Lung (tissue), 16 donors: ENCODE data around the gene ASPRV1. TPM values are rescaled to one million over a fixed set of nuclear protein-coding genes. Genes with fewer than 3 reads are reported as not detected.

Experiments
- ATAC-seq: fragments of 200-7000 bp; cut with Tn5 transposase; one replicate; pipeline ENCODE4 v1.9.1; 2020; ENCODE audit warnings: moderate number of reproducible peaks; ENCODE audit not compliant: insufficient read depth, low FRiP score
- DNase-seq, 3 donors: peaks; one replicate each; pipeline ENCODE4 v3.0.0-alpha.2; 2013 to 2017
- H3K27ac ChIP-seq, 2 donors: one replicate each; pipeline ENCODE4 v1.5.1; 2013; ENCODE audit warnings: mild to moderate bottlenecking in 2 of 2, moderate library complexity in 2 of 2, control low read depth in 1 of 2, inconsistent platforms in 1 of 2, low read depth in 1 of 2, low read length in 1 of 2
- H3K27me3 ChIP-seq, 3 donors: one replicate each; pipeline ENCODE4 v1.5.1; 2013; ENCODE audit warnings: low read length in 2 of 3; ENCODE audit not compliant: control insufficient read depth in 3 of 3, insufficient read depth in 3 of 3
- H3K36me3 ChIP-seq, 4 donors: one replicate each; pipeline ENCODE4 v1.5.1; 2013; ENCODE audit warnings: low read length in 4 of 4, mild to moderate bottlenecking in 1 of 4, moderate library complexity in 1 of 4; ENCODE audit not compliant: control insufficient read depth in 4 of 4, insufficient read depth in 4 of 4
- H3K4me1 ChIP-seq, 5 donors: one replicate each; pipeline ENCODE4 v1.5.1; 2013; ENCODE audit warnings: low read length in 5 of 5, mild to moderate bottlenecking in 2 of 5, moderate library complexity in 1 of 5; ENCODE audit not compliant: control insufficient read depth in 5 of 5, insufficient read depth in 5 of 5
- H3K4me3 ChIP-seq: one replicate; pipeline ENCODE4 v1.5.1; 2013; ENCODE audit warnings: mild to moderate bottlenecking, control low read depth, moderate library complexity
- H3K9ac ChIP-seq, 2 donors: one replicate each; pipeline ENCODE4 v1.5.1; 2013; ENCODE audit warnings: low read length in 2 of 2, control low read depth in 1 of 2; ENCODE audit not compliant: insufficient read depth in 1 of 2
- H3K9me3 ChIP-seq, 4 donors: one replicate each; pipeline ENCODE4 v1.5.1; 2013; ENCODE audit warnings: low read length in 3 of 4, mild to moderate bottlenecking in 1 of 4, moderate library complexity in 1 of 4; ENCODE audit not compliant: control insufficient read depth in 4 of 4, insufficient read depth in 3 of 4
- WGBS, 2 donors: extraction: QIAGEN DNeasy Blood & Tissue Kit; methylation state at CpG; one replicate each; pipeline ENCODE4 v1.1.7; 2013; 5-methylcytosine and 5-hydroxymethylcytosine counted together
- long read RNA-seq, 5 donors: transcript quantifications; one replicate each; lab custom pipeline, GENCODE V29; 2026
- polyA plus RNA-seq, 2 donors: library from polyadenylated mRNA; stranded (reverse); fragments of 200-250 nt; gene quantifications; one replicate each; pipeline ENCODE4 v1.2.1, GENCODE V29; 2013
- total RNA-seq, 2 donors: library from RNA; depleted of rRNA in 1 of 2; stranded (reverse); fragments of >200 nt in 1 of 2; gene quantifications; one replicate each; pipeline ENCODE4 v1.2.1, GENCODE V29; 2014 to 2021
- TF ChIP-seq, protein P1 (sequence below): IDR thresholded peaks from 2 replicates; pipeline ENCODE4 v1.5.1; 2012; ENCODE audit warnings: mild to moderate bottlenecking; ENCODE audit errors: control extremely low read depth, extremely low read depth
- donor health status: control.
- donor health status: control.
- donor health status: Bipolar disorder and iron deficiency.
- donor health status: healthy.
- donor health status: DM: yes; HTN: yes; CAD: no.

ASPRV1 gene
- total RNA-seq (1 to 10 TPM; 1.4 to 2.9 TPM), polyA plus RNA-seq (1 to 10 TPM in 1 of 2 donors, under 1 TPM in 1; 0.94 to 1.1 TPM)
- long read RNA-seq, donor 1, partial matches to known transcripts = 0 of 3 reads
- long read RNA-seq, donor 1, other reads (novel, unspliced or antisense) = 0 of 3 reads
- long read RNA-seq, donor 2, partial matches to known transcripts = 0 of 1 reads
- long read RNA-seq, donor 2, other reads (novel, unspliced or antisense) = 0 of 1 reads
- long read RNA-seq, donor 3 = 0 reads
- long read RNA-seq, donor 4, partial matches to known transcripts = 0 of 1 reads
- long read RNA-seq, donor 4, other reads (novel, unspliced or antisense) = 0 of 1 reads
- long read RNA-seq, donor 5, transcript ASPRV1-201 (1 exons, 2,177 nt) = major isoform, 6 of 6 reads
- long read RNA-seq, donor 5, partial matches to known transcripts = 0 of 6 reads
- long read RNA-seq, donor 5, other reads (novel, unspliced or antisense) = 0 of 6 reads

DNA sequence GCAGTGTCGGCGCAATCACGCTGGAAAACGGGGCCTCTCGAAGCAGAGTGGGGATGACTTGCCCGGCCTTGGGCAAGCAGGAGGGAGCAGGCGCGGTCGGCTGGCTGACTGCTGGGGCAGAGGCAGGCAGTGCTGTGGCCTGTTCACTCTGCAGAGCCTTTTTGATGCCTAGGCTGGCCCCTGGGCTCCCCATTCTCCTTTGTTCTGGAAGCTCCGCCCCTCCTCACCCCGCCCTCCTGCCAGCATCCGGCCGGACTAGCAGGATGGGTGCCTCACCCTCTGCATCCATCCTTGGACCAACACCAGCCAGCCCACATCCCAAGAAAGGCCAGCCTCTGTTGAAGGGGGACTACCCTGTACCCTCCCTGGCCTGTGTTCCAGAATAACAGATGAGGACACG is at the start of gene ASPRV1:
TSS of gene ASPRV1 (minus strand) at position 136 of the 400 bp plus-strand sequence. CDS start 195 bp downstream, outside the sequence.
- Histone ChIP-seq H3K9ac (no peak within 1 kb of the TSS), H3K27ac (no peak within 1 kb of the TSS), H3K4me3 (no peak within 1 kb of the TSS), H3K9me3 (no peaks in the 10 kb centered on the region), H3K27me3 (no peaks in the 10 kb centered on the region), H3K36me3 (peaks cover 0 to 1% (median 0%) of the 10 kb centered on the region in 4 donors), H3K4me1 (no peaks in the 10 kb centered on the region)
- no peak for ATAC-seq
- TF ChIP-seq, protein P1, sequence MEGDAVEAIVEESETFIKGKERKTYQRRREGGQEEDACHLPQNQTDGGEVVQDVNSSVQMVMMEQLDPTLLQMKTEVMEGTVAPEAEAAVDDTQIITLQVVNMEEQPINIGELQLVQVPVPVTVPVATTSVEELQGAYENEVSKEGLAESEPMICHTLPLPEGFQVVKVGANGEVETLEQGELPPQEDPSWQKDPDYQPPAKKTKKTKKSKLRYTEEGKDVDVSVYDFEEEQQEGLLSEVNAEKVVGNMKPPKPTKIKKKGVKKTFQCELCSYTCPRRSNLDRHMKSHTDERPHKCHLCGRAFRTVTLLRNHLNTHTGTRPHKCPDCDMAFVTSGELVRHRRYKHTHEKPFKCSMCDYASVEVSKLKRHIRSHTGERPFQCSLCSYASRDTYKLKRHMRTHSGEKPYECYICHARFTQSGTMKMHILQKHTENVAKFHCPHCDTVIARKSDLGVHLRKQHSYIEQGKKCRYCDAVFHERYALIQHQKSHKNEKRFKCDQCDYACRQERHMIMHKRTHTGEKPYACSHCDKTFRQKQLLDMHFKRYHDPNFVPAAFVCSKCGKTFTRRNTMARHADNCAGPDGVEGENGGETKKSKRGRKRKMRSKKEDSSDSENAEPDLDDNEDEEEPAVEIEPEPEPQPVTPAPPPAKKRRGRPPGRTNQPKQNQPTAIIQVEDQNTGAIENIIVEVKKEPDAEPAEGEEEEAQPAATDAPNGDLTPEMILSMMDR = no peak
- no peak for DNase-seq
- WGBS, 2 donors = 91 to 93% methylated on average over 14 of the region's 14 CpGs

DNA sequence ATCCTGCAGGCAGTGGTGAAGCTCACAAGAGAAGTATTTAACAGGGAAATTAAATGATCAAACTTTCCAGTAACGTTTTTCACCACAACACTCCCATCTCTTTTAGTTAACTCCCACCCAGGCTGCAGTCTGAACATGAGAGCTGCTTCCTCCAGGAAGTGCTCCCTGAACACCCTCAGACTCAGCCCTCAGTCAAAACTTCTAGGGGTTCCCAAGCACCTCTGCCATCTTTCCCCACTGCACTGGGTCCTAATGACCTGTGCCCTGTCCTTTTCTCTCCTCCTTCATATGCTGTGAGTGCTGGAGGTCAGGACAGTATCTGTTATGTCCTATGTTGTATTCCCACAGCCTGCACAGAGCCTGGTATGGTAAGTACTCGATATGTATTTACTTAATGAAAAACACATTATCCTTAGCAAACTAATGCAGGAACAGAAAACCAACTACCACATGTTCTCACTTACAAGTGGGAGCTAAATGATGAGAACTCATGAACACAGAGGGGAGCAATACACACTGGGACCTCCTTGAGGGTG is 49.2 kb upstream of the ASPRV1 start:
- no peaks in the 10 kb centered on the region for H3K9me3 ChIP-seq
- no peak overlapping the region for H3K27ac ChIP-seq
- H3K9ac ChIP-seq = no peak overlapping the region
- DNase-seq (no peak), ATAC-seq (no peak)
- peaks cover 0 to 2% (median 0%) of the 10 kb centered on the region in 4 donors for H3K36me3 ChIP-seq
- H3K4me3 ChIP-seq = no peak overlapping the region
- TF ChIP-seq, protein P1 = no peak
- H3K4me1 ChIP-seq = peaks cover 0 to 5% (median 0%) of the 10 kb centered on the region in 5 donors
- 41 to 55% methylated on average over 2 of the region's 2 CpGs for WGBS, 2 donors
- H3K27me3 ChIP-seq = no peaks in the 10 kb centered on the region

DNA sequence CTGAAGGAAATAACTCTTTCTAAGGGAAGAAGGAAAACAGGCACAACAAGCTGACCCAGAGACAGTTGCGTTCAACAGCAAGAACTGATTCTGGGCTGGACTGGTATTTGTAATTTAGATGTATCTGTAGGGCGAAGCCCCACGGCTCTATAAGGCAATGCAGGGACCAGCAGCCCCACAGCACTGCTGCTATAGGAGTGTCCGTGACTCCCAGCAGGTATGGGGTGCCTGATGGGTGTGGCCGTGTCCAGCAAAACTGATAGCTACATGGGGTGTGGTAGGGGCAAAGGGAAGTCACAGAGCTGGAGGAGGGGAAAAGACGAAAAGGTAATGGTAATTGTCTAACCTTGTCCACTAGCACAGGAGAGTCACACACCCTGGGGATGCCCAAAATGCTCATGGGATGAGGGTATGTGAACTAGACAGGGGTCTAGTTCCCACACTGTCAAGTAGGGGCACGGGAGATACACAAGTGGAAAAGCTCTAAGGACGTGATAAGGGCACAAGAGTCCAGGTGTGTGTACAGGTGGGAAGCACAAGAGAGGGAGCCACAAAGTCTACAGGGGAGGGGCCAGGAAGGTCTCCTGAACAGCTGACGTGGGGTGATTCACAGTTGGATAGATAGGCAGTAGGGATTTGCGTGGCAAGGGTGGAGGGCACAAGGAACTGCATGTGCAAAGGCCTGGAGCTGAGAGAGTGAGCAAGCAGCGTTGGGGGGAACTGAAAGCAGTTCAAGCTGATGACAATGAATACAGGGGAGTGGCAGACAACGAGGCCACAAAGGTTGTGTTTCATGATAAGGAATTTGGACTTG is 48.5 kb upstream of the ASPRV1 start:
- Histone ChIP-seq H3K9ac (no peak overlapping the region), H3K27me3 (no peaks in the 10 kb centered on the region), H3K4me3 (no peak overlapping the region), H3K27ac (no peak overlapping the region), H3K4me1 (peaks cover 0 to 5% (median 0%) of the 10 kb centered on the region in 5 donors), H3K36me3 (peaks cover 0 to 2% (median 0%) of the 10 kb centered on the region in 4 donors), H3K9me3 (no peaks in the 10 kb centered on the region)
- WGBS, 2 donors = 72 to 82% methylated on average over 12 of the region's 12 CpGs
- DNase-seq = peak in 1 of 3 donors; percentile 6
- TF ChIP-seq, protein P1 = no peak
- peak; percentile 58 for ATAC-seq
